Stomach smooth muscle (tissue), 2 donors: ENCODE data around the gene TMEM145.
"Not testable (repeated sequence)": the region's sequence is repeated elsewhere in the genome, so short reads cannot be mapped to it uniquely, and the experiment has no call there.

ENCODE experiments used
- H3K27ac ChIP-seq: one replicate; pipeline ENCODE4 v1.7.0; 2013; ENCODE audit warnings: mild to moderate bottlenecking, low read length, inconsistent platforms
- H3K27me3 ChIP-seq, 2 donors: one replicate each; pipeline ENCODE4 v1.7.0; 2013; ENCODE audit warnings: low read length in 2 of 2; ENCODE audit not compliant: insufficient read depth in 2 of 2, control insufficient read depth in 1 of 2
- H3K36me3 ChIP-seq, 2 donors: one replicate each; pipeline ENCODE4 v1.7.0; 2013; ENCODE audit warnings: low read length in 2 of 2; ENCODE audit not compliant: control insufficient read depth in 2 of 2, insufficient read depth in 2 of 2
- H3K4me1 ChIP-seq: one replicate; pipeline ENCODE4 v1.7.0; 2013; ENCODE audit warnings: low read length; ENCODE audit not compliant: control insufficient read depth, insufficient read depth
- H3K4me3 ChIP-seq, 2 donors: one replicate each; pipeline ENCODE4 v1.7.0; 2013; ENCODE audit warnings: low read length in 2 of 2
- H3K9ac ChIP-seq, 2 donors: one replicate each; pipeline ENCODE4 v1.7.0; 2013; ENCODE audit warnings: low read length in 2 of 2, mild to moderate bottlenecking in 1 of 2
- H3K9me3 ChIP-seq, 2 donors: one replicate each; pipeline ENCODE4 v1.7.0; 2013; ENCODE audit warnings: low read length in 2 of 2; ENCODE audit not compliant: control insufficient read depth in 2 of 2
- donor health status: healthy.
- donor health status: Pancreatic carcinoma.

The TMEM145 gene

DNA sequence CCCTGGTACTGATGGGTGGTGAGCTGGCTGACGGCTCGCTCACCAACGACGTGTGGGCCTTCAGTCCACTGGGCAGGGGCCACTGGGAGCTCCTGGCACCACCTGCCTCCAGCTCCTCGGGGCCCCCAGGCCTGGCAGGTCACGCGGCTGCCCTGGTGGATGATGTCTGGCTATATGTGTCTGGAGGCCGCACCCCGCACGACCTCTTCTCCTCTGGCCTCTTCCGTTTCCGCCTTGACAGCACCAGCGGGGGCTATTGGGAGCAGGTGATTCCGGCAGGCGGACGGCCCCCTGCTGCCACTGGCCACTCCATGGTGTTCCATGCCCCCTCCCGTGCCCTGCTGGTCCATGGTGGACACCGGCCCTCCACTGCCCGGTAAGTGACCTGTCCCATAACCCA is 22.9 kb downstream of the TMEM145 start:
- no peak overlapping the region for H3K4me3 ChIP-seq
- no peak overlapping the region for H3K9ac ChIP-seq
- no peak overlapping the region for H3K27ac ChIP-seq
- no peaks in the 10 kb centered on the region for H3K9me3 ChIP-seq
- peaks cover 6 to 13% of the 10 kb centered on the region in 2 donors for H3K36me3 ChIP-seq
- H3K4me1 ChIP-seq, result peaks cover 2% of the 10 kb centered on the region
- no peaks in the 10 kb centered on the region for H3K27me3 ChIP-seq

DNA sequence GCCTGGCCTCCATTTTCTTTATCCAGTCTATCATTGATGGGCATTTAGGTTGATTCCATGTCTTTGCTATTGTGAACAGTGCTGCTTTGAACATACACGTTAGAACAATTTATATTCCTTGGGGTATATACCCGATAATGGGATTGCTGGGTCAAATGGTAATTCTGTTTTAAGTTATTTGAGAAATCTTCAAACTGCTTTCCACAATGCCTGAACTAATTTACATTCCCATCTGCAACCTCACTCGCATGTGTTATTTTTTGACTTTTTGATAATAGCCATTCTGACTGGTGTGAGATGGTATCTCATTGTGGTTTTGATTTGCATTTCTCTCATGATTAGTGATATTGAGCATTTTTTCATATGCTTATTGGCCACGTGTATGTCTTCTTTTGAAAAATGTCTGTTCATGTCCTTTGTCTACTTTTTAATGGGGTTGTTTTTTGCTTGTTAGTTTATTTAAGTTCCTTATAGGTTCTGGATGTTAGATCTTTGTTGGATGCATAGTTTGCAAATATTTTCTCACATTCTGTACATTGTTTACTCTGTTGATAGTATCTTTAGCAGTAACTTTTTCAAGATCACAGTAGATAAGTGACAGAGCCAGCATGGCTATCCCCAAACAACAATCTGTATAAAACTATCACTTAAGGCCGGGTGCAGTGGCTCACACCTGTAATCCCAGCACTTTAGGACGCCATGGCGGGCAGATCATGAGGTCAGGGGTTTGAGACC is 26.2 kb downstream of the TMEM145 start:
- not testable (repeated sequence) for H3K4me3 ChIP-seq, H3K4me1 ChIP-seq, H3K9me3 ChIP-seq, H3K27me3 ChIP-seq, H3K9ac ChIP-seq, H3K27ac ChIP-seq
- peaks cover 6 to 15% of the 10 kb centered on the region in 2 donors for H3K36me3 ChIP-seq

DNA sequence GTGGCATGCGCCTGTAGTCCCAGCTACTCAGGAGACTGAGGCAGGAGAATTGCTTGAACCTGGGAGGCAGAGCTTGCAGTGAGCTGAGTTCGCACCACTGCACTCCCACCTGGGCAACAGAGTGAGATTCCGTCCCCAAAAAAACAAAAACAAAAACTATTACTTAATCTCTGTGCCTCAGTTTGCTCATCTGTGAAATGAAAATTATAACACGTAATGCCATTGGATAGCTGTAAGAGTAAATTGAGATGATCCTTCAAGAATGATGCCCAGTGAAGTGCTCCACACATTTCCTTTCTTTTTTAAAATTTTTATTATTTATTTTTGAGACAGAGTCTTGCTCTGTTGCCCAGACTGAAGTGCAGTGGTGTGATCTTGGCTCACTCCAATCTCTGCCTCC is 26.8 kb downstream of the TMEM145 start:
- not testable (repeated sequence) for H3K4me1 ChIP-seq, H3K4me3 ChIP-seq, H3K27me3 ChIP-seq, H3K9ac ChIP-seq, H3K9me3 ChIP-seq, H3K27ac ChIP-seq
- peaks cover 6 to 15% of the 10 kb centered on the region in 2 donors for H3K36me3 ChIP-seq

DNA sequence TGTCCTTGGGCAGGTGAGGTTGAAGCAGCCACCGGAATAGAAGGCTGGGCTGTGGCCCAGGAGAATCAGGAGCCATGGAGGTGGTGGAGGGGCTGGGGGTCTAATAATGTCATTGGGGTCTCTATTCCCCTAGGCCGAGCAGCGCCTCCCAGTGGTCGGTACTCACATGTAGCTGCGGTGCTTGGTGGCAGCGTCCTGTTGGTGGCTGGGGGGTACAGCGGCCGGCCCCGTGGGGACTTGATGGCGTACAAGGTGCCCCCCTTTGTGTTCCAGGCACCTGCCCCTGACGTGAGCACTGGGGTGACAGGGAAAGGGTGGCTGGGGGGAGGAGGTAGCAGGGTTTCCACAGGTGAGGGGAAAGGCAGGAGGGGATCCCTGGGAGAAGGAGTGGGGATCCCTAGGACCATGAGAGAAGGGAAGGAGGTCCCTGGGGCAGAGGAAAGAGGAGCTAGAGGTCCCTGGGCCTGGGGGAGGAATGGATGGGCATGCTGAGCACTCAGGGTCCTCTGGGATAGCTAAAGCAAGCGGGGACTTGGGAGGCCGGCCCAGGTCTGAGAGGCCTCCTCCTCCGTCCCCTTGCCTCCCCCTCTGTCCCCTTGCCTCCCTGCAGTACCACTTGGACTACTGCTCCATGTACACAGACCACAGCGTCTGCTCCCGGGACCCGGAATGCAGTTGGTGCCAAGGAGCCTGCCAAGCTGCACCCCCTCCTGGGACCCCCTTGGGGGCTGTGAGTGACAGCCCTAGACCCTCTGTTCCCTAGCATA is 30.4 kb downstream of the TMEM145 start:
- H3K9me3 ChIP-seq, result no peaks in the 10 kb centered on the region
- H3K36me3 ChIP-seq, result peaks cover 10 to 13% of the 10 kb centered on the region in 2 donors
- no peak overlapping the region for H3K4me3 ChIP-seq
- H3K9ac ChIP-seq, result no peak overlapping the region
- no peaks in the 10 kb centered on the region for H3K4me1 ChIP-seq
- no peak overlapping the region for H3K27ac ChIP-seq
- H3K27me3 ChIP-seq, result no peaks in the 10 kb centered on the region

DNA sequence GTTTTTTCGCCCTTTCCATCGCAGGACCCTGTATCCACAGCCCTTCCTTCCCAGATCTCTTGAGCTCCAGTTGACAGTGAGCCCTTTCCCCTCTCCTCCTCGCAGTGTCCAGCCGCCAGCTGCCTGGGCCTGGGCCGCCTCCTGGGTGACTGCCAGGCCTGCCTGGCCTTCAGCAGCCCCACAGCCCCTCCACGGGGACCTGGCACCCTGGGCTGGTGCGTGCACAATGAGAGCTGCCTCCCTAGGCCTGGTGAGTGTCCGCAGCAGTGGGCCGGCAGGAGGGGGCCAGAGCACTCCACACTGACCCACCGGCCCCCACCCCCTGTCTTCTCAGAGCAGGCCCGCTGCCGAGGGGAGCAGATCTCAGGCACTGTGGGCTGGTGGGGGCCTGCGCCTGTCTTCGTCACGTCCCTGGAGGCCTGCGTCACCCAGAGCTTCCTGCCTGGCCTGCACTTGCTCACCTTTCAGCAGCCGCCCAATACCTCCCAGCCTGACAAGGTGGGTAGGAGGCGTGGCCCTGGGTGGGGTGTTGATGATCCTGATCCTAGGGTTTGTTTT is 31.3 kb downstream of the TMEM145 start:
- Histone ChIP-seq H3K27me3 (no peaks in the 10 kb centered on the region), H3K27ac (no peak overlapping the region), H3K4me1 (no peaks in the 10 kb centered on the region), H3K9ac (no peak overlapping the region), H3K4me3 (no peak overlapping the region), H3K36me3 (peaks cover 10 to 16% of the 10 kb centered on the region in 2 donors), H3K9me3 (no peaks in the 10 kb centered on the region)

DNA sequence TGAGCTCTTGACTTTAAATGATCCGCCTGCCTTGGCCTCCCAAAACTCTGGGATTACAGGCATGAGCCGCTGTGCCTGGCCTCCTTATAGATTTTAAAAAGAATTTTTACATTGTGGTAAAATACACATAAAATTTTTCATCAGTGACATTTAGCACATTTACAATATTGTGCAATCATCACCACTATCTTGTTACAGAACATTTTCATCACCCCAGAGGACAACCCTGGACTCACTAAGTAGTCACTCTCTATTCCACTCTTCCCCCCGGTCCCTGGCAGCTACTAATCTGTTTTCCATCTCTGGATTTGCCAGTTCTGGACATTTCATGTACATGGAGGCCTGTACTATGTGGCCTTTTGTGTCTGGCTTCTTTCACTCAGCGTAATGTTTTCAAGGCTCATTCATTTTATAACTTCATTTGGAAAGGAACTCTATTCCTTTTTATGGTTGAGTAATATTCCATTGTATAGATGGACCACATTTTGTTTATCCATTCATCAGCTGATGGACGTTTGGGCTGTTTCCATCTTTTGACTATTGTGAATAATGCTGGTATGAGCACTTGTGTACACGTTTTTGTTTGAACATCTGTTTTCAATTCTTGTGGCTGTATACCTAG is 32.2 kb downstream of the TMEM145 start:
- H3K4me1 ChIP-seq, result no peaks in the 10 kb centered on the region
- no peak overlapping the region for H3K27ac ChIP-seq
- no peak overlapping the region for H3K9ac ChIP-seq
- no peaks in the 10 kb centered on the region for H3K9me3 ChIP-seq
- no peaks in the 10 kb centered on the region for H3K27me3 ChIP-seq
- H3K36me3 ChIP-seq, result peaks cover 10 to 17% of the 10 kb centered on the region in 2 donors
- H3K4me3 ChIP-seq, result no peak overlapping the region

DNA sequence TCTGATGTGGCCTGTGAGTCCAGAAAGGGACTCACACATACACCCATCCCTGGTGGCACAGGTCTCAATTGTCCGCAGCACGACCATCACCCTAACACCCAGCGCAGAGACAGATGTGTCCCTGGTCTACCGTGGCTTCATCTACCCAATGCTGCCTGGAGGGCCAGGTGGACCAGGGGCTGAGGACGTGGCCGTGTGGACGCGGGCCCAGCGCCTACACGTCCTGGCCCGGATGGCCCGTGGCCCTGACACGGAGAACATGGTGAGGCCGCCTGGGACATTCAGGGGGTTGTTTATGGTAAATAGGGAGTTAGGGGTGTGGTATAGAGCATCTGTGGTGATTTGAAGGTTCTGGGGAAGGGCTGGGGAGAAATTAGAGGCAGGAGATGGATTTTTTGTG is 35.1 kb downstream of the TMEM145 start:
- H3K4me1 ChIP-seq, result no peaks in the 10 kb centered on the region
- no peak overlapping the region for H3K9ac ChIP-seq
- H3K27me3 ChIP-seq, result no peaks in the 10 kb centered on the region
- H3K9me3 ChIP-seq, result no peaks in the 10 kb centered on the region
- no peak overlapping the region for H3K27ac ChIP-seq
- peaks cover 10 to 20% of the 10 kb centered on the region in 2 donors for H3K36me3 ChIP-seq
- H3K4me3 ChIP-seq, result no peak overlapping the region

DNA sequence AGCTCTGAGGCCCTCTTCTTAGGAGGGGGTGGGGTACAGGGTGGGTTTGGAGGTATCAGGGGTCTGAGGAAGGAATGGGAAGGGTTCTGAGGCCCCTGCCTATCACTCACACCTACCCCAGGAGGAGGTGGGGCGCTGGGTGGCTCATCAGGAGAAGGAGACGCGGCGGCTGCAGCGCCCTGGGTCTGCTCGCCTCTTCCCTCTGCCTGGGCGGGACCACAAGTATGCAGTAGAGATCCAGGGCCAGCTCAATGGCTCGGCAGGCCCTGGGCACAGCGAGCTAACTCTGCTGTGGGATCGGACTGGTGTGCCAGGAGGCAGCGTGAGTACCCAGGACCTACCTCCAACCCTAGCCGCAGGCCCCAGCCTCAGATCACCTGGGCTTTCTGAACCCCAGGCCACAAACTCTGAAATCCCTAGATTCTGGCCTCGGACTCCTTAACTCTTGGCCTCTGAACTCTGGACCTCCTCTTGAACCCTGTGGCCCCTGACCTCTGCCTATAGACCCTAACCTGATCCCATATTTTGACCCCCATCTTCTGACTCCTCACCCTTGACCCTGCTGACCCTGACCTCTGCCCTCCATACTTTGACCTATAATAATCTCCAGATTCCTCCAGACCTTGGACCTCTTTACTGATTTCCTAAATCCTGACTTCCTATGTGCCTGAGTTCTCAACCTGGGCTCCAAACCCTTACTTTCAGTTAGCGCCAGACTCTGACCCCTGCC is 36.4 kb downstream of the TMEM145 start:
- H3K27ac ChIP-seq, result no peak overlapping the region
- H3K9ac ChIP-seq, result no peak overlapping the region
- no peaks in the 10 kb centered on the region for H3K27me3 ChIP-seq
- peaks cover 11 to 24% of the 10 kb centered on the region in 2 donors for H3K36me3 ChIP-seq
- no peak overlapping the region for H3K4me3 ChIP-seq
- H3K4me1 ChIP-seq, result no peaks in the 10 kb centered on the region
- H3K9me3 ChIP-seq, result no peaks in the 10 kb centered on the region

DNA sequence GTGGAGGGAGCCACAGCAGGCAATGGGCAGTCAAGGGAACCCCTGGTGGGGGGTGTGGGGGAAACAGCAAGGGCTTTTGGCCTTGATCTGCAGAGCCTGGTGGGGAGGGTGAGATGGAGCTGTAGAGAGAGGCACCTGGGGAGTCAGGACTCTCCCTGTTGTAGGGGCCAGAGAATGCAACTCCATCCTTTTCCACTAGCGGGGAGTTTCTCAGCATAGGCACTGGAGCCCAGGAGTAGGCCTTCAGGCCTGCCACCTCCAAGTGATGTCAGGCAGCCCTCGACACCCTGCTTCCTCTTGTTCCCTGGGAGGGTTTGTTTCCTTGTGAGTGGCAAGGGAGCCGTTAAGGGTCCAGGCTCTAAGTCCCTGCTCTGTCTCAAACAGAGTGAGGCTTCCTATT is 37.3 kb downstream of the TMEM145 start:
- peaks cover 13 to 25% of the 10 kb centered on the region in 2 donors for H3K36me3 ChIP-seq
- no peaks in the 10 kb centered on the region for H3K4me1 ChIP-seq
- no peak overlapping the region for H3K4me3 ChIP-seq
- no peaks in the 10 kb centered on the region for H3K9me3 ChIP-seq
- no peaks in the 10 kb centered on the region for H3K27me3 ChIP-seq
- H3K9ac ChIP-seq, result no peak overlapping the region
- no peak overlapping the region for H3K27ac ChIP-seq

DNA sequence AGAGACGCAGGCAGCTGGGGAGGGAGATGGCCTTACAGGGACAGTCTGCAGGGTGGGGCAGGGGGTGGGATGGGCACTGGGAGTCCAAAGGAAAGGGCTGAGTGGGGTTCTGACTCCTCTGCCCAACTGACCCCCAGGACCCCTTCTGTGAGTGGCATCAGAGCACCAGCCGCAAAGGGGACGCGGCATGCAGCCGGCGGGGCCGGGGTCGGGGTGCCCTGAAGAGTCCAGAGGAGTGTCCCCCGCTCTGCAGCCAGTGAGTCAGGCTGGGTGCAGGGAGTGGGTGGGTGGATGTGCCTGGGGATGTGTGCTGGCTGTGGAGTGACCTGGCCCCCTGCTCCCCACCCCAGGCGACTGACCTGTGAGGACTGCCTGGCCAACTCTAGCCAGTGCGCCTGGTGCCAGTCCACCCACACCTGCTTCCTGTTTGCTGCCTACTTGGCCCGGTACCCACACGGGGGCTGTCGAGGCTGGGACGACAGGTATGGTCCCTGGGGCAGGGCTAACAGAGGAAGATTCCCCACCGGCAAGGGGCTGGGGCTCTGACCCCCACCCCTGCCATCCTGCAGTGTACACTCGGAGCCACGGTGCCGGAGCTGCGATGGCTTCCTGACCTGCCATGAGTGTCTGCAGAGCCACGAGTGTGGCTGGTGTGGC is 38.1 kb downstream of the TMEM145 start:
- Histone ChIP-seq H3K27ac (no peak overlapping the region), H3K9ac (no peak overlapping the region), H3K9me3 (no peaks in the 10 kb centered on the region), H3K4me3 (no peak overlapping the region), H3K4me1 (no peaks in the 10 kb centered on the region), H3K36me3 (peaks cover 12 to 25% of the 10 kb centered on the region in 2 donors), H3K27me3 (no peaks in the 10 kb centered on the region)
